SK-N-SH (cell line): Measurements from ENCODE around the gene AHNAK2. TPM values are rescaled to one million over a fixed set of nuclear protein-coding genes. Genes with fewer than 3 reads are reported as not detected.

Source experiments
- CTCF ChIA-PET: fragments of 300-600, 350-600 bp; formaldehyde crosslinking; extraction: SDS; loops from one replicate; lab custom pipeline; 2021; lab: Yijun Ruan, JAX
- POLR2A ChIA-PET: fragments of 350-600 bp; sonication (Branson Sonifier 250); formaldehyde crosslinking; extraction: SDS; loops from one replicate; lab custom pipeline; 2020; ENCODE audit warnings: antibody characterized with exemption, inconsistent platforms; lab: Yijun Ruan, JAX
- DNase-seq: peaks from one replicate; pipeline ENCODE4 v3.0.0; 2012
- H2AFZ ChIP-seq: fragments of 200-600 bp; sonication (generic); 2 replicates; pipeline ENCODE4 v1.8.1; 2016; ENCODE audit warnings: antibody characterized with exemption, mild to moderate bottlenecking, low read depth
- H3F3A ChIP-seq: fragments of 200-600 bp; sonication (generic); replicated peaks from 2 replicates; pipeline ENCODE3; 2016; ENCODE audit warnings: antibody characterized with exemption, mild to moderate bottlenecking; ENCODE audit not compliant: insufficient read depth
- H3K27ac ChIP-seq, 2 experiments: fragments of 200-500 bp in 1 of 2; fragments of 200-600 bp in 1 of 2; sonication (Bioruptor generic) in 1 of 2; sonication (generic), shearing (Covaris generic) in 1 of 2; 2 replicates each; pipeline versions ENCODE4 v1.5.1 to v1.6.1; 2014 to 2016; ENCODE audit warnings: low read depth in 2 of 2, inconsistent platforms in 1 of 2, low read length in 1 of 2, mild to moderate bottlenecking in 1 of 2, mixed read lengths in 1 of 2
- H3K27me3 ChIP-seq: fragments of 200-600 bp; sonication (generic), shearing (Covaris generic); 2 replicates; pipeline ENCODE4 v1.6.1; 2016; ENCODE audit warnings: mixed run types; ENCODE audit not compliant: insufficient read depth
- H3K36me3 ChIP-seq, 2 experiments: fragments of 200-500 bp in 1 of 2; fragments of 200-600 bp in 1 of 2; sonication (Bioruptor generic) in 1 of 2; sonication (generic) in 1 of 2; replicated peaks in 1 of 2; 2 replicates each; pipeline versions ENCODE3 to v1.5.1; 2014 to 2016; ENCODE audit warnings: low read length in 1 of 2, mild to moderate bottlenecking in 1 of 2; ENCODE audit not compliant: insufficient read depth in 2 of 2, control insufficient read depth in 1 of 2
- H3K4me1 ChIP-seq, 2 experiments: fragments of 200-500 bp in 1 of 2; fragments of 200-600 bp in 1 of 2; sonication (Bioruptor generic) in 1 of 2; sonication (generic), shearing (Covaris generic) in 1 of 2; 2 replicates each; pipeline versions ENCODE4 v1.5.1 to v1.6.1; 2014 to 2016; ENCODE audit warnings: low read depth in 1 of 2, low read length in 1 of 2, mixed run types in 1 of 2; ENCODE audit not compliant: insufficient read depth in 2 of 2, control insufficient read depth in 1 of 2
- H3K4me2 ChIP-seq: fragments of 200-600 bp; sonication (generic), shearing (Covaris generic); 2 replicates; pipeline ENCODE4 v1.6.1; 2017; ENCODE audit warnings: mixed run types
- H3K4me3 ChIP-seq, 2 experiments: fragments of 200-500 bp in 1 of 2; fragments of 200-600 bp in 1 of 2; sonication (Bioruptor generic) in 1 of 2; sonication (generic), shearing (Covaris generic) in 1 of 2; 2 replicates each; pipeline versions ENCODE4 v1.5.1 to v1.8.1; 2014 to 2016; ENCODE audit warnings: low read depth in 2 of 2, inconsistent platforms in 1 of 2, low read length in 1 of 2, mild to moderate bottlenecking in 1 of 2, mixed read lengths in 1 of 2, moderate library complexity in 1 of 2
- H3K79me2 ChIP-seq: fragments of 200-600 bp; sonication (generic); 2 replicates; pipeline ENCODE4 v1.8.1; 2017; ENCODE audit warnings: mild to moderate bottlenecking; ENCODE audit not compliant: insufficient read depth
- H3K9ac ChIP-seq: fragments of 200-600 bp; sonication (generic); 2 replicates; pipeline ENCODE4 v1.6.1; 2017; ENCODE audit warnings: mixed run types
- H3K9me2 ChIP-seq: fragments of 200-600 bp; sonication (generic); 2 replicates; pipeline ENCODE4 v1.6.1; 2017; ENCODE audit warnings: mixed run types
- H3K9me3 ChIP-seq: fragments of 200-600 bp; sonication (generic); 2 replicates; pipeline ENCODE4 v1.6.1; 2017; ENCODE audit warnings: mixed run types, mild to moderate bottlenecking, moderate library complexity
- H4K20me1 ChIP-seq: fragments of 200-600 bp; sonication (generic); 2 replicates; pipeline ENCODE4 v1.6.1; 2017; ENCODE audit warnings: mild to moderate bottlenecking, mixed run types; ENCODE audit not compliant: insufficient read depth
- EP300 ChIP-seq, 2 experiments: IDR thresholded peaks; 2 replicates each; pipeline versions ENCODE4 v1.4.0 to v1.6.1; 2012; ENCODE audit warnings: borderline replicate concordance in 1 of 2, low read depth in 1 of 2, low read length in 1 of 2
- FOSL2 ChIP-seq: IDR thresholded peaks from 2 replicates; pipeline ENCODE4 v1.4.0; 2012; ENCODE audit warnings: low read depth, mild to moderate bottlenecking, moderate library complexity, borderline replicate concordance
- FOXM1 ChIP-seq: IDR thresholded peaks from 2 replicates; pipeline ENCODE4 v1.4.0; 2012; ENCODE audit warnings: low read depth, mild to moderate bottlenecking
- JUND ChIP-seq: IDR thresholded peaks from 2 replicates; pipeline ENCODE4 v1.4.0; 2012
- MAX ChIP-seq: IDR thresholded peaks from 2 replicates; pipeline ENCODE4 v1.4.0; 2012; ENCODE audit warnings: low read depth
- MEF2A ChIP-seq: IDR thresholded peaks from 2 replicates; pipeline ENCODE4 v1.4.0; 2012; ENCODE audit warnings: low read depth, borderline replicate concordance
- NRF1 ChIP-seq: IDR thresholded peaks from 2 replicates; pipeline ENCODE4 v1.6.1; 2012; ENCODE audit warnings: low read depth, mild to moderate bottlenecking, low read length
- RAD21 ChIP-seq: IDR thresholded peaks from 2 replicates; pipeline ENCODE4 v1.6.1; 2012; ENCODE audit warnings: mild to moderate bottlenecking, low read length
- RCOR1 ChIP-seq: fragments of 150-350 bp; IDR thresholded peaks from 2 replicates; pipeline ENCODE4 v1.6.1; 2017; ENCODE audit warnings: antibody characterized with exemption, low read length
- RFX5 ChIP-seq: IDR thresholded peaks from 2 replicates; pipeline ENCODE4 v1.6.1; 2012; ENCODE audit warnings: mild to moderate bottlenecking, improper control_type of control experiment, low read length
- TAF1 ChIP-seq: IDR thresholded peaks from 2 replicates; pipeline ENCODE4 v1.6.1; 2012; ENCODE audit warnings: low read depth, mild to moderate bottlenecking, low read length, moderate library complexity, borderline replicate concordance
- TCF12 ChIP-seq: IDR thresholded peaks from 2 replicates; pipeline ENCODE4 v1.4.0; 2012
- TEAD4 ChIP-seq: IDR thresholded peaks from 2 replicates; pipeline ENCODE4 v1.4.0; 2012; ENCODE audit warnings: mild to moderate bottlenecking, borderline replicate concordance; ENCODE audit not compliant: insufficient read depth
- WGBS: methylation state at CpG from one replicate; pipeline ENCODE4 v1.1.6; 2017; ENCODE audit warnings: low lambda C conversion rate; 5-methylcytosine and 5-hydroxymethylcytosine counted together
- polyA plus RNA-seq, 3 experiments: library from polyadenylated mRNA; depleted of rRNA; stranded (reverse); fragments of >200 nt; gene quantifications; 2 replicates each; pipeline ENCODE4 v1.2.3, GENCODE V29; 2012
- TF ChIP-seq, protein P1 (sequence below): IDR thresholded peaks from 2 replicates; pipeline ENCODE4 v1.4.0; 2012; ENCODE audit warnings: low read depth, borderline replicate concordance
- TF ChIP-seq, protein P2 (sequence below): IDR thresholded peaks from 2 replicates; pipeline ENCODE4 v1.4.0; 2012; ENCODE audit warnings: low read depth, borderline replicate concordance
- TF ChIP-seq, protein P3 (sequence below): fragments of 150-350 bp; IDR thresholded peaks from 2 replicates; pipeline ENCODE4 v1.6.1; 2016; ENCODE audit warnings: mild to moderate bottlenecking, low read depth, low read length

The AHNAK2 gene
- polyA plus RNA-seq, 1 of the 3 experiments (the other 2 are of a cell fraction) = 33.5 TPM

- no peak for DNase-seq
- no peaks in the 10 kb centered on the region for H3K27me3 ChIP-seq
- TF ChIP-seq MEF2A (no peak), NRF1 (no peak), EP300 (IDR thresholded peaks at IDR 0.05; ENCODE audit: borderline replicate concordance in 1 of 2, low read depth in 1 of 2, low read length in 1 of 2) (no peak), TAF1 (no peak), RFX5 (no peak), RCOR1 (no peak), TEAD4 (no peak), FOSL2 (no peak), RAD21 (no peak), TCF12 (no peak), FOXM1 (no peak), JUND (no peak), MAX (no peak)
- TF ChIP-seq, protein P1, sequence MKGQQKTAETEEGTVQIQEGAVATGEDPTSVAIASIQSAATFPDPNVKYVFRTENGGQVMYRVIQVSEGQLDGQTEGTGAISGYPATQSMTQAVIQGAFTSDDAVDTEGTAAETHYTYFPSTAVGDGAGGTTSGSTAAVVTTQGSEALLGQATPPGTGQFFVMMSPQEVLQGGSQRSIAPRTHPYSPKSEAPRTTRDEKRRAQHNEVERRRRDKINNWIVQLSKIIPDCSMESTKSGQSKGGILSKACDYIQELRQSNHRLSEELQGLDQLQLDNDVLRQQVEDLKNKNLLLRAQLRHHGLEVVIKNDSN = no peak
- TF ChIP-seq, protein P2, sequence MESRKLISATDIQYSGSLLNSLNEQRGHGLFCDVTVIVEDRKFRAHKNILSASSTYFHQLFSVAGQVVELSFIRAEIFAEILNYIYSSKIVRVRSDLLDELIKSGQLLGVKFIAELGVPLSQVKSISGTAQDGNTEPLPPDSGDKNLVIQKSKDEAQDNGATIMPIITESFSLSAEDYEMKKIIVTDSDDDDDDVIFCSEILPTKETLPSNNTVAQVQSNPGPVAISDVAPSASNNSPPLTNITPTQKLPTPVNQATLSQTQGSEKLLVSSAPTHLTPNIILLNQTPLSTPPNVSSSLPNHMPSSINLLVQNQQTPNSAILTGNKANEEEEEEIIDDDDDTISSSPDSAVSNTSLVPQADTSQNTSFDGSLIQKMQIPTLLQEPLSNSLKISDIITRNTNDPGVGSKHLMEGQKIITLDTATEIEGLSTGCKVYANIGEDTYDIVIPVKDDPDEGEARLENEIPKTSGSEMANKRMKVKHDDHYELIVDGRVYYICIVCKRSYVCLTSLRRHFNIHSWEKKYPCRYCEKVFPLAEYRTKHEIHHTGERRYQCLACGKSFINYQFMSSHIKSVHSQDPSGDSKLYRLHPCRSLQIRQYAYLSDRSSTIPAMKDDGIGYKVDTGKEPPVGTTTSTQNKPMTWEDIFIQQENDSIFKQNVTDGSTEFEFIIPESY = no peak
- TF ChIP-seq, protein P3, sequence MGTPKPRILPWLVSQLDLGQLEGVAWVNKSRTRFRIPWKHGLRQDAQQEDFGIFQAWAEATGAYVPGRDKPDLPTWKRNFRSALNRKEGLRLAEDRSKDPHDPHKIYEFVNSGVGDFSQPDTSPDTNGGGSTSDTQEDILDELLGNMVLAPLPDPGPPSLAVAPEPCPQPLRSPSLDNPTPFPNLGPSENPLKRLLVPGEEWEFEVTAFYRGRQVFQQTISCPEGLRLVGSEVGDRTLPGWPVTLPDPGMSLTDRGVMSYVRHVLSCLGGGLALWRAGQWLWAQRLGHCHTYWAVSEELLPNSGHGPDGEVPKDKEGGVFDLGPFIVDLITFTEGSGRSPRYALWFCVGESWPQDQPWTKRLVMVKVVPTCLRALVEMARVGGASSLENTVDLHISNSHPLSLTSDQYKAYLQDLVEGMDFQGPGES = no peak
Observed at GRCh38 chr14:104925855-104926609, 52.1 kb downstream of the AHNAK2 start.

More at GRCh38 chr14:104925855-104926609, 52.1 kb downstream of the AHNAK2 start:
- no peaks in the 10 kb centered on the region for H3K36me3 ChIP-seq
- no peaks in the 10 kb centered on the region for H3K9me2 ChIP-seq
- no peaks in the 10 kb centered on the region for H3K9me3 ChIP-seq
- H3K4me3 ChIP-seq = no peak overlapping the region
- H3K9ac ChIP-seq = no peak overlapping the region
- H2AFZ ChIP-seq = no peak overlapping the region
- H3K4me2 ChIP-seq = no peak overlapping the region
- no peak overlapping the region for H3K27ac ChIP-seq
- H3K4me1 ChIP-seq = no peaks in the 10 kb centered on the region; a peak in 1 of 4 replicates
- H3F3A ChIP-seq = no peaks in the 10 kb centered on the region
- POLR2A ChIA-PET = no interaction called here
- H3K79me2 ChIP-seq = no peaks in the 10 kb centered on the region
- no peaks in the 10 kb centered on the region for H4K20me1 ChIP-seq
- CTCF ChIA-PET = interaction anchor here (0.8 to 1.5 kb wide), 3 partner anchors 50 to 120 kb away, joined by 3 to 4 read pairs (median 3); no protein-coding TSS in a partner anchor
- WGBS = 68% methylated on average over 5 of the region's 15 CpGs
